22Rv1 (cell line): ENCODE results near the gene PRMT7.

Experiments
- ZFX ChIP-seq: fragments of 450-650 bp; IDR thresholded peaks from 2 replicates; pipeline ENCODE4 v1.6.1; 2017; ENCODE audit warnings: antibody characterized with exemption, borderline replicate concordance
- TF ChIP-seq, protein P1 (sequence below): fragments of 450-650 bp; IDR thresholded peaks from 2 replicates; pipeline ENCODE4 v1.5.1; 2017; ENCODE audit warnings: mild to moderate bottlenecking

- TF ChIP-seq, protein P1, sequence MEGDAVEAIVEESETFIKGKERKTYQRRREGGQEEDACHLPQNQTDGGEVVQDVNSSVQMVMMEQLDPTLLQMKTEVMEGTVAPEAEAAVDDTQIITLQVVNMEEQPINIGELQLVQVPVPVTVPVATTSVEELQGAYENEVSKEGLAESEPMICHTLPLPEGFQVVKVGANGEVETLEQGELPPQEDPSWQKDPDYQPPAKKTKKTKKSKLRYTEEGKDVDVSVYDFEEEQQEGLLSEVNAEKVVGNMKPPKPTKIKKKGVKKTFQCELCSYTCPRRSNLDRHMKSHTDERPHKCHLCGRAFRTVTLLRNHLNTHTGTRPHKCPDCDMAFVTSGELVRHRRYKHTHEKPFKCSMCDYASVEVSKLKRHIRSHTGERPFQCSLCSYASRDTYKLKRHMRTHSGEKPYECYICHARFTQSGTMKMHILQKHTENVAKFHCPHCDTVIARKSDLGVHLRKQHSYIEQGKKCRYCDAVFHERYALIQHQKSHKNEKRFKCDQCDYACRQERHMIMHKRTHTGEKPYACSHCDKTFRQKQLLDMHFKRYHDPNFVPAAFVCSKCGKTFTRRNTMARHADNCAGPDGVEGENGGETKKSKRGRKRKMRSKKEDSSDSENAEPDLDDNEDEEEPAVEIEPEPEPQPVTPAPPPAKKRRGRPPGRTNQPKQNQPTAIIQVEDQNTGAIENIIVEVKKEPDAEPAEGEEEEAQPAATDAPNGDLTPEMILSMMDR: no peak
- TF ChIP-seq ZFX: no peak
These were observed 14.1 kb upstream of the PRMT7 start for GRCh38 chr16:68296693-68297092.
